Skeletal muscle tissue (tissue), 4 donors: Measurements from ENCODE around the gene SASH3. TPM values are rescaled to one million over a fixed set of nuclear protein-coding genes. Genes with fewer than 3 reads are reported as not detected.

ENCODE experiments used
- H3K27ac ChIP-seq: one replicate; pipeline ENCODE4 v1.7.0; 2013; ENCODE audit warnings: mild to moderate bottlenecking, low read depth, low read length, inconsistent platforms
- H3K27me3 ChIP-seq, 3 donors: one replicate each; pipeline ENCODE4 v1.7.0; 2013; ENCODE audit warnings: low read length in 3 of 3; ENCODE audit not compliant: control insufficient read depth in 3 of 3, insufficient read depth in 3 of 3
- H3K36me3 ChIP-seq, 3 donors: one replicate each; pipeline ENCODE4 v1.7.0; 2013; ENCODE audit warnings: low read length in 3 of 3; ENCODE audit not compliant: control insufficient read depth in 3 of 3, insufficient read depth in 3 of 3
- H3K4me1 ChIP-seq, 3 donors: one replicate each; pipeline ENCODE4 v1.7.0; 2013; ENCODE audit warnings: low read length in 3 of 3, mild to moderate bottlenecking in 3 of 3; ENCODE audit not compliant: control insufficient read depth in 3 of 3, insufficient read depth in 3 of 3
- H3K4me3 ChIP-seq, 3 donors: one replicate each; pipeline ENCODE4 v1.7.0; 2013; ENCODE audit warnings: low read length in 3 of 3
- H3K9ac ChIP-seq, 3 donors: one replicate each; pipeline ENCODE4 v1.7.0; 2013; ENCODE audit warnings: low read length in 3 of 3, mild to moderate bottlenecking in 3 of 3, moderate library complexity in 2 of 3, low read depth in 1 of 3
- H3K9me3 ChIP-seq, 3 donors: one replicate each; pipeline ENCODE4 v1.7.0; 2013; ENCODE audit warnings: low read length in 3 of 3; ENCODE audit not compliant: control insufficient read depth in 3 of 3
- total RNA-seq: library from RNA; depleted of rRNA; stranded (reverse); fragments of >200 nt; gene quantifications from one replicate; pipeline ENCODE4 v1.2.3, GENCODE V29; 2014
- donor health status: Osteomylitis.

SASH3 gene
- total RNA-seq, 1 donor from 2014 or later: 2.6 TPM

- Histone ChIP-seq H3K27me3 (no peaks in the 10 kb centered on the region), H3K4me3 (no peak overlapping the region), H3K9ac (no peak overlapping the region), H3K36me3 (no peaks in the 10 kb centered on the region), H3K4me1 (peaks cover 0 to 3% (median 0%) of the 10 kb centered on the region in 3 donors), H3K27ac (no peak overlapping the region), H3K9me3 (no peaks in the 10 kb centered on the region)
Measured at GRCh38 chrX:129825746-129826505, 46.2 kb downstream of the SASH3 start.

GRCh38 chrX:129830494-129830893, 50.7 kb downstream of the SASH3 start:
- no peaks in the 10 kb centered on the region for H3K36me3 ChIP-seq
- peaks cover 0 to 3% (median 0%) of the 10 kb centered on the region in 3 donors for H3K4me1 ChIP-seq
- H3K27me3 ChIP-seq: no peaks in the 10 kb centered on the region
- no peak overlapping the region for H3K4me3 ChIP-seq
- no peaks in the 10 kb centered on the region for H3K9me3 ChIP-seq
- H3K9ac ChIP-seq: no peak overlapping the region
- no peak overlapping the region for H3K27ac ChIP-seq

- H3K36me3 ChIP-seq: no peaks in the 10 kb centered on the region
- H3K27ac ChIP-seq: no peak overlapping the region
- H3K9ac ChIP-seq: no peak overlapping the region
Measured at GRCh38 chrX:129831091-129831885, 51.5 kb downstream of the SASH3 start.

GRCh38 chrX:129833153-129833990, 53.6 kb downstream of the SASH3 start:
- no peak overlapping the region for H3K9ac ChIP-seq

More at GRCh38 chrX:129831091-129831885, 51.5 kb downstream of the SASH3 start:
- Histone ChIP-seq H3K4me1 (peaks cover 0 to 3% (median 0%) of the 10 kb centered on the region in 3 donors), H3K27me3 (no peaks in the 10 kb centered on the region), H3K9me3 (no peaks in the 10 kb centered on the region), H3K4me3 (no peak overlapping the region)

GRCh38 chrX:129836827-129837226, 57.1 kb downstream of the SASH3 start:
- no peaks in the 10 kb centered on the region for H3K27me3 ChIP-seq
- peaks cover 0 to 8% (median 0%) of the 10 kb centered on the region in 3 donors for H3K4me1 ChIP-seq
- no peak overlapping the region for H3K27ac ChIP-seq
- no peaks in the 10 kb centered on the region for H3K9me3 ChIP-seq
- H3K9ac ChIP-seq: no peak overlapping the region
- H3K4me3 ChIP-seq: no peak overlapping the region
- H3K36me3 ChIP-seq: no peaks in the 10 kb centered on the region

More at GRCh38 chrX:129833153-129833990, 53.6 kb downstream of the SASH3 start:
- H3K4me1 ChIP-seq: peaks cover 0 to 3% (median 0%) of the 10 kb centered on the region in 3 donors
- H3K27me3 ChIP-seq: no peaks in the 10 kb centered on the region
- no peak overlapping the region for H3K4me3 ChIP-seq
- H3K27ac ChIP-seq: no peak overlapping the region
- H3K36me3 ChIP-seq: no peaks in the 10 kb centered on the region
- H3K9me3 ChIP-seq: no peaks in the 10 kb centered on the region

- peaks cover 0 to 12% (median 9%) of the 10 kb centered on the region in 3 donors for H3K4me1 ChIP-seq
- no peaks in the 10 kb centered on the region for H3K36me3 ChIP-seq
- no peaks in the 10 kb centered on the region for H3K27me3 ChIP-seq
- no peak overlapping the region for H3K9ac ChIP-seq
- no peak overlapping the region for H3K4me3 ChIP-seq
- H3K9me3 ChIP-seq: no peaks in the 10 kb centered on the region
- no peak overlapping the region for H3K27ac ChIP-seq
Measured at GRCh38 chrX:129840344-129840743, 60.6 kb downstream of the SASH3 start.

DNA sequence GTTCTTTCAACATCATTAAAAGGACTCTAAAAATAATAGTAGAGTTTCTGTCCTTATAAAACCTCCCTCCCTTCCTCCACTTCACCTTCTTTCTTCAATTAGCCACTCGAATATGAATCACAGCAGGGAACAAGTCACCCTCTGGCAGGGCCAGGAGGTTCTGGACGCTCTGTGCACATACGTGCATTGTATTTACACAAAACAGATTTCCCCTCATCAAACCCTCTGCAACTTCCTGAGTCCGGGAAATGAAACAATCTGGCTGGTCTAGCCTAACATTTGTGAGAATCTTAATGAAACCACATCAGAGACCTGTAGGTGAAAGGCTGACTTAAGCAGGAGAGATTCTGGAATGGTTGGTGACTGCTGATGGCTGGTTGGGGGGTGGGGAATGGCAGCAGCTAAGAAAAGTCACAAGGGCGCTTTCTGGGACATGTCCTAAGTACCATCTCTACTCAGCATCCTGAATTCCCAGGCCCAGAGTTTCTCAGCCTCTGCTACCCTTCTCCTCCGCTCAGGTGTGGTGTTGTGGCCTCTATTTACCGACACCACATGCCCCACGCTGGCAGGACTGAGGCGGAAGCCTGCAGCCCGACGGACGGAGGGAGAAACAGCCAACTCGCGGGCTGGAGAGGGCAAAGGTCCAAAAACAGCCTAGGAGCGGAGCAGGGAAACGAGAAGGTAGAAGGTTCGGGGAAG, 62.9 kb downstream of the SASH3 start:
- Histone ChIP-seq H3K9me3 (no peaks in the 10 kb centered on the region), H3K4me3 (peak overlapping the region; percentile 85 to 92 (median 91)), H3K4me1 (peaks cover 0 to 12% (median 9%) of the 10 kb centered on the region in 3 donors), H3K36me3 (no peaks in the 10 kb centered on the region), H3K27ac (peak overlapping the region; percentile 76), H3K27me3 (no peaks in the 10 kb centered on the region), H3K9ac (peak overlapping the region; percentile 65 to 79 (median 73))

DNA sequence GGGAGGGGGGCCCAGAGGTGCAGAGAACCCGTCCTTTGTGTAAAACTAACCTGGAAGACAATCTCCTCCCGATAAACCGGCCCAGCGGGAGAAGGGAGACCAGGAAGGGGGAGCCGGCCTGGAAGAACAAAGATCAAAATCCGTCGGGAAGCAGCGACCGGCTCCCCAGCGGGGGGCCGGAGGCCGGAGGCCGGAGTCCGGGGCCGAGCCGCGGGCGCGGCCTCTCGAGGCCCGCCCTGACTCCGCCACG, 63.4 kb downstream of the SASH3 start:
- H3K36me3 ChIP-seq: no peaks in the 10 kb centered on the region
- peak overlapping the region; percentile 65 to 79 (median 73) for H3K9ac ChIP-seq
- H3K4me3 ChIP-seq: peak overlapping the region; percentile 85 to 92 (median 91)
- H3K4me1 ChIP-seq: peaks cover 0 to 12% (median 9%) of the 10 kb centered on the region in 3 donors
- H3K9me3 ChIP-seq: no peaks in the 10 kb centered on the region
- H3K27me3 ChIP-seq: no peaks in the 10 kb centered on the region
- H3K27ac ChIP-seq: peak overlapping the region; percentile 76
